ENCODE data around the gene HAUS3. TPM values are rescaled to one million over a fixed set of nuclear protein-coding genes. Genes with fewer than 3 reads are reported as not detected.
A peak's percentile ranks its signal among the peaks of the same experiment; 100 is the strongest.

The HAUS3 gene
- total RNA-seq, 1 experiment from 2014 or later: 9.5 TPM

- intact Hi-C loops (cut with micrococcal nuclease): loop anchor here (5.0 kb wide), 1 partner anchor 153 kb away; the partner anchor contains the start of genes CFAP99 and ZFYVE28
- BruUV-seq (replicated peaks): no TSS peak
- no peaks in the 10 kb centered on the region for H3F3A ChIP-seq (ENCODE audit: low read length, unreplicated experiment)
- ChIA-PET CTCF (no interaction called here), POLR2A (ENCODE audit: unreplicated experiment) (no interaction called here)
- peaks cover 8% of the 10 kb centered on the region; the same call in 1 of the 2 replicates for H3K4me1 ChIP-seq (ENCODE audit: insufficient read depth, low read length)
- H3K9me2 ChIP-seq (replicated peaks; ENCODE audit: low read length): no peaks in the 10 kb centered on the region
- no peak overlapping the region for H2AFZ ChIP-seq (ENCODE audit: low read length)
- H4K20me1 ChIP-seq (ENCODE audit: low read length): no peaks in the 10 kb centered on the region
- H3K36me3 ChIP-seq (ENCODE audit: low read depth, low read length): no peaks in the 10 kb centered on the region
- H3K4me2 ChIP-seq (ENCODE audit: low read length): no peak overlapping the region
- TF ChIP-seq, protein P1, sequence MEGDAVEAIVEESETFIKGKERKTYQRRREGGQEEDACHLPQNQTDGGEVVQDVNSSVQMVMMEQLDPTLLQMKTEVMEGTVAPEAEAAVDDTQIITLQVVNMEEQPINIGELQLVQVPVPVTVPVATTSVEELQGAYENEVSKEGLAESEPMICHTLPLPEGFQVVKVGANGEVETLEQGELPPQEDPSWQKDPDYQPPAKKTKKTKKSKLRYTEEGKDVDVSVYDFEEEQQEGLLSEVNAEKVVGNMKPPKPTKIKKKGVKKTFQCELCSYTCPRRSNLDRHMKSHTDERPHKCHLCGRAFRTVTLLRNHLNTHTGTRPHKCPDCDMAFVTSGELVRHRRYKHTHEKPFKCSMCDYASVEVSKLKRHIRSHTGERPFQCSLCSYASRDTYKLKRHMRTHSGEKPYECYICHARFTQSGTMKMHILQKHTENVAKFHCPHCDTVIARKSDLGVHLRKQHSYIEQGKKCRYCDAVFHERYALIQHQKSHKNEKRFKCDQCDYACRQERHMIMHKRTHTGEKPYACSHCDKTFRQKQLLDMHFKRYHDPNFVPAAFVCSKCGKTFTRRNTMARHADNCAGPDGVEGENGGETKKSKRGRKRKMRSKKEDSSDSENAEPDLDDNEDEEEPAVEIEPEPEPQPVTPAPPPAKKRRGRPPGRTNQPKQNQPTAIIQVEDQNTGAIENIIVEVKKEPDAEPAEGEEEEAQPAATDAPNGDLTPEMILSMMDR (conservative IDR thresholded peaks at IDR 0.05; ENCODE audit: low read depth, low read length): no peak
- TF ChIP-seq EZH2phosphoT487 (IDR thresholded peaks at IDR 0.05; ENCODE audit: borderline replicate concordance, low read length) (no peak), EZH2 (IDR thresholded peaks at IDR 0.05; ENCODE audit: low read length, unreplicated experiment) (no peak)
- H3K79me2 ChIP-seq (ENCODE audit: low read length): peaks cover 10% of the 10 kb centered on the region; the same call in 1 of the 2 replicates
- H3K27ac ChIP-seq (ENCODE audit: low read length): no peak overlapping the region
- no peaks in the 10 kb centered on the region for H3K9me3 ChIP-seq (ENCODE audit: low read length)
- ATAC-seq (no peak), DNase-seq (no peak)
- no peak overlapping the region for H3K9ac ChIP-seq (ENCODE audit: low read length)
- H3K4me3 ChIP-seq (ENCODE audit: low read length): no peak overlapping the region
- H3K27me3 ChIP-seq (ENCODE audit: low read length): no peaks in the 10 kb centered on the region
Measured at GRCh38 chr4:2264481-2265041, 22.6 kb upstream of the HAUS3 start.

GRCh38 chr4:2263926-2264321 lies 22.0 kb upstream of the HAUS3 start:
- H3K9me3 ChIP-seq (ENCODE audit: low read length): no peaks in the 10 kb centered on the region
- H3K27ac ChIP-seq (ENCODE audit: low read length): no peak overlapping the region
- peaks cover 8% of the 10 kb centered on the region; the same call in 1 of the 2 replicates for H3K4me1 ChIP-seq (ENCODE audit: insufficient read depth, low read length)
- no peaks in the 10 kb centered on the region for H3K27me3 ChIP-seq (ENCODE audit: low read length)
- intact Hi-C loops (cut with micrococcal nuclease): loop anchor here (5.0 kb wide), 1 partner anchor 153 kb away; the partner anchor contains the start of genes CFAP99 and ZFYVE28
- H3K9me2 ChIP-seq (replicated peaks; ENCODE audit: low read length): no peaks in the 10 kb centered on the region
- no TSS peak for BruUV-seq (replicated peaks)
- H2AFZ ChIP-seq (ENCODE audit: low read length): no peak overlapping the region
- ChIA-PET POLR2A (ENCODE audit: unreplicated experiment) (no interaction called here), CTCF (no interaction called here)
- H3K36me3 ChIP-seq (ENCODE audit: low read depth, low read length): no peaks in the 10 kb centered on the region
- peaks cover 10% of the 10 kb centered on the region; the same call in 1 of the 2 replicates for H3K79me2 ChIP-seq (ENCODE audit: low read length)
- H3K4me3 ChIP-seq (ENCODE audit: low read length): no peak overlapping the region
- no peak for TF ChIP-seq EZH2 (IDR thresholded peaks at IDR 0.05; ENCODE audit: low read length, unreplicated experiment)
- TF ChIP-seq, protein P1 (conservative IDR thresholded peaks at IDR 0.05; ENCODE audit: low read depth, low read length): no peak
- TF ChIP-seq EZH2phosphoT487 (IDR thresholded peaks at IDR 0.05; ENCODE audit: borderline replicate concordance, low read length): no peak
- H3K9ac ChIP-seq (ENCODE audit: low read length): no peak overlapping the region
- no peak for DNase-seq
- no peak for ATAC-seq
- H4K20me1 ChIP-seq (ENCODE audit: low read length): no peaks in the 10 kb centered on the region
- H3F3A ChIP-seq (ENCODE audit: low read length, unreplicated experiment): no peaks in the 10 kb centered on the region
- no peak overlapping the region for H3K4me2 ChIP-seq (ENCODE audit: low read length)

GRCh38 chr4:2262944-2263250 lies 21.0 kb upstream of the HAUS3 start:
- no TSS peak for BruUV-seq (replicated peaks)
- no peaks in the 10 kb centered on the region for H3K27me3 ChIP-seq (ENCODE audit: low read length)
- H4K20me1 ChIP-seq (ENCODE audit: low read length): no peaks in the 10 kb centered on the region
- H3K4me3 ChIP-seq (ENCODE audit: low read length): peak overlapping the region; percentile 72
- H3F3A ChIP-seq (ENCODE audit: low read length, unreplicated experiment): no peaks in the 10 kb centered on the region
- peak overlapping the region; percentile 51; the same call in 1 of the 2 replicates for H2AFZ ChIP-seq (ENCODE audit: low read length)
- peaks cover 10% of the 10 kb centered on the region; the same call in 1 of the 2 replicates for H3K79me2 ChIP-seq (ENCODE audit: low read length)
- ChIA-PET CTCF (no interaction called here), POLR2A (ENCODE audit: unreplicated experiment) (no interaction called here)
- DNase-seq (no peak), ATAC-seq (no peak)
- TF ChIP-seq EZH2phosphoT487 (IDR thresholded peaks at IDR 0.05; ENCODE audit: borderline replicate concordance, low read length): no peak
- H3K4me2 ChIP-seq (ENCODE audit: low read length): peak overlapping the region; percentile 91
- intact Hi-C loops (cut with micrococcal nuclease): loop anchor here (5.0 kb wide), 1 partner anchor 154 kb away; the partner anchor contains the start of genes CFAP99 and ZFYVE28
- no peaks in the 10 kb centered on the region for H3K36me3 ChIP-seq (ENCODE audit: low read depth, low read length)
- no peaks in the 10 kb centered on the region for H3K9me2 ChIP-seq (replicated peaks; ENCODE audit: low read length)
- H3K27ac ChIP-seq (ENCODE audit: low read length): no peak overlapping the region
- peak overlapping the region; percentile 61 for H3K9ac ChIP-seq (ENCODE audit: low read length)
- peaks cover 8% of the 10 kb centered on the region; the same call in 1 of the 2 replicates for H3K4me1 ChIP-seq (ENCODE audit: insufficient read depth, low read length)
- H3K9me3 ChIP-seq (ENCODE audit: low read length): no peaks in the 10 kb centered on the region
